Karpas-422 (cell line): ENCODE measurements around the gene IKZF3. TPM values are rescaled to one million over a fixed set of nuclear protein-coding genes. Genes with fewer than 3 reads are reported as not detected.

Experiments
- DNase-seq: peaks from one replicate; pipeline ENCODE4 v3.0.0-alpha.2; 2015
- H2AFZ ChIP-seq: fragments of 200-600 bp; sonication (generic); 2 replicates; pipeline ENCODE4 v1.6.1; 2014; ENCODE audit warnings: antibody characterized with exemption, low read length, mixed read lengths
- H3K27ac ChIP-seq: fragments of 200-600 bp; sonication (generic); 2 replicates; pipeline ENCODE4 v1.5.1; 2014; ENCODE audit warnings: mild to moderate bottlenecking, low read length, moderate library complexity
- H3K27me3 ChIP-seq: fragments of 200-600 bp; sonication (generic); 2 replicates; pipeline ENCODE4 v1.6.1; 2014; ENCODE audit warnings: low read length, mixed read lengths
- H3K36me3 ChIP-seq: fragments of 200-600 bp; sonication (generic); 2 replicates; pipeline ENCODE4 v1.6.1; 2014; ENCODE audit warnings: low read length, mixed read lengths; ENCODE audit not compliant: insufficient read depth
- H3K4me1 ChIP-seq: fragments of 200-600 bp; sonication (generic); 2 replicates; pipeline ENCODE4 v1.6.1; 2014; ENCODE audit warnings: mild to moderate bottlenecking, low read length, mixed read lengths
- H3K4me2 ChIP-seq: fragments of 200-600 bp; sonication (generic); 2 replicates; pipeline ENCODE4 v1.6.1; 2014; ENCODE audit warnings: low read length, low read depth, mild to moderate bottlenecking; ENCODE audit not compliant: poor library complexity, severe bottlenecking
- H3K4me3 ChIP-seq: fragments of 200-600 bp; sonication (generic); 2 replicates; pipeline ENCODE4 v1.5.1; 2014; ENCODE audit warnings: mild to moderate bottlenecking, antibody characterized with exemption, low read length, mixed read lengths
- H3K79me2 ChIP-seq: fragments of 200-600 bp; sonication (generic); 2 replicates; pipeline ENCODE4 v1.6.1; 2014; ENCODE audit warnings: mild to moderate bottlenecking, low read length, mixed read lengths
- H3K9ac ChIP-seq: fragments of 200-600 bp; sonication (generic); 2 replicates; pipeline ENCODE4 v1.6.0; 2014; ENCODE audit warnings: low read length
- H3K9me2 ChIP-seq: fragments of 200-600 bp; sonication (generic), shearing (Covaris generic); replicated peaks from 2 replicates; pipeline ENCODE4 v1.6.0; 2014; ENCODE audit warnings: mild to moderate bottlenecking, low read length, moderate library complexity; ENCODE audit not compliant: insufficient read depth
- H3K9me3 ChIP-seq: fragments of 300-700, 200-600 bp; sonication (generic); 2 replicates; pipeline ENCODE4 v1.6.1; 2014; ENCODE audit warnings: low read length, mixed read lengths
- H4K20me1 ChIP-seq: fragments of 200-600 bp; sonication (generic); 2 replicates; pipeline ENCODE4 v1.6.1; 2014; ENCODE audit warnings: mild to moderate bottlenecking, antibody characterized with exemption, low read length, low read depth; ENCODE audit not compliant: insufficient read depth
- total RNA-seq: library from RNA; depleted of rRNA; stranded (reverse); fragments of >200 nt; shearing (Covaris generic); gene quantifications from 2 replicates; pipeline ENCODE4 v1.2.3, GENCODE V29; 2014; ENCODE audit warnings: low replicate concordance

IKZF3 gene
- total RNA-seq, 1 experiment from 2014 or later: 137 TPM

DNA sequence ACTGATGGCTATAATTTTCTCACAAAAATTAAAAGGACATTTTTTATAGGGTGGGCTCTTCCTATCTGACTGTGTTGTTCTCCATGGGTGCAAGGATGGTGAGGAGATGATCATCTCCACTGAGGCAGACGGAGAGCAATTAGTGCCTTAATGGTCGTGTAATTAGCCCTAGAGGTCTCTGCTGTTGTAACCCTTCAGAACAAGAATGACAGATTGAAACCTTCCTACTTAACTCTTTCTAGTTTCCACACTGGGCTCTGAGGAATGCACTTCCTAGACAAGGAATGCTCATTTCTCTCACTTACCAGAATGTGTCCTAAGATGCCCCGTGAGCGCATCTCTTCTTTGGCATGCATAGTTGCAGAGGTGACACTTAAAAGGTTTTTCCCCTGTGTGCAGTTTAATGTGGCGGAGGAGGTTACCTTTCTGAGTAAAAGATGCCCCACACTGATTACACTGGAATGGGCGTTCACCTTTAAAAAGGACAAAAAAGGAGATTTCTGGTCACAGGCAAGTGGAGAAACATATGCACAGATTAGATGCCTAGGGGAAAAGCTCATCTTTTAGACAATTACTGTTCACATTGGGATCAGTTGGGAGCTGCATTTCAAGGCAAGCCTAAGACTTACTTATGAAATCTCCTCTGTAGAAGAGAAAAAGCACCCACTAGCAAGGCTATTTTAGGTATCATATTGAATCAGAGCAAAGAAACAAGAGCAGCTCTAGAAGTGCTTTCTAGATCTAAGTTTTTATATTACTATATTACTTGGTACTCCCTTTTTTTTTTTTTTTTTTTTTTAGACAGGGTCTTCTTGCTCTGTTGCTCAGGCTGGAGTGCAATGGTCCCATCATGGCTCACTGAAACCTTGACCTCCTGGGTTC lies 72.8 kb downstream of the IKZF3 start:
- DNase-seq: no peak
- Histone ChIP-seq H4K20me1 (no peaks in the 10 kb centered on the region), H3K27ac (peak overlapping the region; percentile 97), H3K27me3 (no peaks in the 10 kb centered on the region), H3K9me2 (no peaks in the 10 kb centered on the region), H3K9me3 (no peaks in the 10 kb centered on the region), H2AFZ (no peak overlapping the region), H3K4me3 (no peak overlapping the region), H3K4me2 (no peak overlapping the region), H3K79me2 (peaks cover 57% of the 10 kb centered on the region), H3K36me3 (peaks cover 54% of the 10 kb centered on the region), H3K9ac (no peak overlapping the region), H3K4me1 (peaks cover 69% of the 10 kb centered on the region)

DNA sequence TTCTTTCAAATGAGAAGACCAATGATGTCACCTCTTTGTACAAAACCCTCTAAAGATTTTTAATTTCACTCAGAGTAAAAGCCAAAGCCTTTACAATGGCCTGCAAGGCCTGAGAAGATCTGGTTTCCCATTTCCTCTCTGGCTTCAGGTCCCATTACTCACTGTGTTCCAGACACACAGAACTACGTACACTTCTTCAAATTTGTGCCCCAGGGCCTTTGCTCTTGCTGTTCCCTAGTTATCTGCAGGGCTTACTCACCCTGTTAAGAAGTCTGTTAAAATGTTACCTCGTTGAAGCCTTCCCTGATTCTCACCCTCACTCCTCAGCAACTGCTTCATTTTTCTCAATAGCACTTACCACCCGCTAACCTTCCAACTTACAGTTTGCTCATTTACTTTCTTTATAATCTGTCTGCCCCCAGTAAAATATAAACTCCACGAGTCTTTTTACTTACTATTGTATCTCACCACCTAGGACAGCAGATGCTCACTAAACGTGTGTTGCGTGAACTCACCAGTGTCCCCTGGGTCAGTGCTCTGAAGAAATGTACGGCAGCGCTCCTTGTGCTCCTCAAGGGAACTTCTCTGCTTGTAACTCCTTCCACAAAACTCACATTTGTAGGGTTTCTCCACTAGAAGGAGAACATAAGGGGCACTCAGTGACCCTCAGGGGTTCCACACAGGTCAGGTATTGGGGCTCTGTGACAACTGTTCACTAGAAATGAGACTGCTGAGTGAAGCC lies 76.2 kb downstream of the IKZF3 start:
- no peak overlapping the region for H3K4me3 ChIP-seq
- H4K20me1 ChIP-seq: no peaks in the 10 kb centered on the region
- no peak for DNase-seq
- no peak overlapping the region for H3K9ac ChIP-seq
- H2AFZ ChIP-seq: no peak overlapping the region
- H3K36me3 ChIP-seq: peaks cover 67% of the 10 kb centered on the region
- no peaks in the 10 kb centered on the region for H3K9me2 ChIP-seq
- H3K79me2 ChIP-seq: peaks cover 61% of the 10 kb centered on the region
- H3K27ac ChIP-seq: peak overlapping the region; percentile 69
- H3K27me3 ChIP-seq: no peaks in the 10 kb centered on the region
- no peak overlapping the region for H3K4me2 ChIP-seq
- no peaks in the 10 kb centered on the region for H3K9me3 ChIP-seq
- peaks cover 42% of the 10 kb centered on the region for H3K4me1 ChIP-seq

DNA sequence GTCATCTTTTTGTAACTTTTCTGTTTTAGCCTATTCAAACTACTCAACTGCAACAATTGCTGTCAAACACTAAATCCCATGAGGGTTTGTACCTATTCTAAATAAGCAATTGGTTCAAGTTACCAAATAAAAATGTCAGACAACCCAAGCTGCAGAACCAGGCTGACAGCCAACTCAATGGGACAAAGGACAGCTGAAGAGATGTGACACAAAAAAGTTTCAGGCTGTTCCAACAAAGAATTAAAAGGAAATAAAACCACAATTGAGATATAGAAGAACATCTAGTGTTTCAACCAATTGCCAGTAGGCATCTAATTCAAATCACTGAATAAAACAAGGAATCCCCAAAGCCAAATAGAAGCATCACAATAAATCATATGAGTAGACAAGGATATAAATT lies 77.1 kb downstream of the IKZF3 start:
- no peak overlapping the region for H3K4me2 ChIP-seq
- peaks cover 67% of the 10 kb centered on the region for H3K36me3 ChIP-seq
- no peaks in the 10 kb centered on the region for H4K20me1 ChIP-seq
- DNase-seq: peak; percentile 41
- no peak overlapping the region for H2AFZ ChIP-seq
- H3K4me1 ChIP-seq: peaks cover 37% of the 10 kb centered on the region
- H3K9me2 ChIP-seq: no peaks in the 10 kb centered on the region
- H3K79me2 ChIP-seq: peaks cover 60% of the 10 kb centered on the region
- peak overlapping the region; percentile 69 for H3K27ac ChIP-seq
- no peaks in the 10 kb centered on the region for H3K27me3 ChIP-seq
- H3K9me3 ChIP-seq: no peaks in the 10 kb centered on the region
- H3K4me3 ChIP-seq: no peak overlapping the region
- no peak overlapping the region for H3K9ac ChIP-seq

DNA sequence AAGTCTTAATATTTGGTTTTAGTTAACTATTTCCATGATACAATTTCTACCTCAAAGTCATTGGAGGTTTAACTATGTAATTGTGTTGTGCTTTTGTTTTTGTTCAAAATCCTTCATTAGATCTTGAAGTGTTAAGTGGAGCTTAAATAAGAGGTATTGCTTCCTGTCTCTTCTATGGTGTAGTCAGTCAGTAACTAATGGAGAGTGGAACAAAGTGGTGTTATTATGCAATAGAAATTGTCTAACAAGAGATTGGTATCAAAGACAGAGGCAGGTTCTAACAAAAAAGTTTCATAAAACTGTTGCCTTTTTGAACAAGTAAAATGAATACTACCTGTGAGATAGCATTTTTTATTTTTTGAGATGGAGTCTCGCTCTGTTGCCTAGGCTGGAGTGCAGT lies 81.1 kb downstream of the IKZF3 start:
- H3K36me3 ChIP-seq: peaks cover 60% of the 10 kb centered on the region
- H3K79me2 ChIP-seq: peaks cover 72% of the 10 kb centered on the region
- no peak for DNase-seq
- no peaks in the 10 kb centered on the region for H3K9me3 ChIP-seq
- H2AFZ ChIP-seq: no peak overlapping the region
- no peak overlapping the region for H3K4me2 ChIP-seq
- H3K27me3 ChIP-seq: no peaks in the 10 kb centered on the region
- no peak overlapping the region for H3K4me3 ChIP-seq
- H3K4me1 ChIP-seq: peaks cover 64% of the 10 kb centered on the region
- H4K20me1 ChIP-seq: no peaks in the 10 kb centered on the region
- no peaks in the 10 kb centered on the region for H3K9me2 ChIP-seq
- no peak overlapping the region for H3K9ac ChIP-seq
- peak overlapping the region; percentile 12 for H3K27ac ChIP-seq

DNA sequence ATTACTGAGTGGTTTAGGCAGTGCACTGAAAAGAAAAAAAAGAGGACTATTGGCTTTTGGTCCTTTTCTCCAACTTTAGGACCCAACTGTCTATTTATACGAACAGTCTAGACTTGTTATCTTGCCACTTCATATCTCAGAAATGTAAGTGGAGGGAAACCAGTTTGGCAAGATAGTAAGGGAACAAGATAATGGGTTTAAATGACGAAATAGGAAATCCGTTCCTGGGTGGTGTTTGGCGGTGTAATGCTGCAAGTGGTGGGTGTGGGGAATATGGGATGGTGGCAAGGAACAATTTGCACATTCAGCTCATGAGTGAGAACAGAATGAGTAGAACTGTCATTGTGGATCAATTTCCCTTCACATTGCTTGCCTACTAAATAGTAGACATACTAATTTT lies 81.6 kb downstream of the IKZF3 start:
- peaks cover 55% of the 10 kb centered on the region for H3K36me3 ChIP-seq

DNA sequence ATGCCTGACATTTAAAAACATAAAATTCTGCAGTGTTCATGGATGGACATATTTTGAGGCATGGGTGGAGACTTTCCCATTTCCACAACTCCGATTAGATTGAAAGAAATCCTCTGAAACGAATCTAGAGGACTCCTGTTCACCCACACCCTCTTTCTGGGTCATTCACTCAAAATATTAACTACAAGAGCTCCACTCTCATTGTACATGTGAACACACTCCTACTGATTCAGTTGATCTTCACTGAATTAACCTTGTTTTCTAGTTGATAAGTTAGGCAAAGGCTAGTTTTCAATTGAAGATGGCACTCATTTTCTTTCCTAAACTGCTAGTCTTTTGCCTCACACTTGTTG lies 82.3 kb downstream of the IKZF3 start:
- no peak overlapping the region for H3K4me2 ChIP-seq
- H2AFZ ChIP-seq: no peak overlapping the region
- peaks cover 71% of the 10 kb centered on the region for H3K79me2 ChIP-seq

More for the DNA sequence above, 81.6 kb downstream of the IKZF3 start:
- Histone ChIP-seq H3K9me2 (no peaks in the 10 kb centered on the region), H3K27ac (peak overlapping the region; percentile 96; the same call in 1 of the 2 replicates), H3K79me2 (peaks cover 70% of the 10 kb centered on the region), H2AFZ (no peak overlapping the region), H3K27me3 (no peaks in the 10 kb centered on the region), H3K4me2 (no peak overlapping the region), H3K9me3 (no peaks in the 10 kb centered on the region), H4K20me1 (no peaks in the 10 kb centered on the region), H3K4me1 (peaks cover 64% of the 10 kb centered on the region), H3K4me3 (no peak overlapping the region), H3K9ac (no peak overlapping the region)
- no peak for DNase-seq

DNA sequence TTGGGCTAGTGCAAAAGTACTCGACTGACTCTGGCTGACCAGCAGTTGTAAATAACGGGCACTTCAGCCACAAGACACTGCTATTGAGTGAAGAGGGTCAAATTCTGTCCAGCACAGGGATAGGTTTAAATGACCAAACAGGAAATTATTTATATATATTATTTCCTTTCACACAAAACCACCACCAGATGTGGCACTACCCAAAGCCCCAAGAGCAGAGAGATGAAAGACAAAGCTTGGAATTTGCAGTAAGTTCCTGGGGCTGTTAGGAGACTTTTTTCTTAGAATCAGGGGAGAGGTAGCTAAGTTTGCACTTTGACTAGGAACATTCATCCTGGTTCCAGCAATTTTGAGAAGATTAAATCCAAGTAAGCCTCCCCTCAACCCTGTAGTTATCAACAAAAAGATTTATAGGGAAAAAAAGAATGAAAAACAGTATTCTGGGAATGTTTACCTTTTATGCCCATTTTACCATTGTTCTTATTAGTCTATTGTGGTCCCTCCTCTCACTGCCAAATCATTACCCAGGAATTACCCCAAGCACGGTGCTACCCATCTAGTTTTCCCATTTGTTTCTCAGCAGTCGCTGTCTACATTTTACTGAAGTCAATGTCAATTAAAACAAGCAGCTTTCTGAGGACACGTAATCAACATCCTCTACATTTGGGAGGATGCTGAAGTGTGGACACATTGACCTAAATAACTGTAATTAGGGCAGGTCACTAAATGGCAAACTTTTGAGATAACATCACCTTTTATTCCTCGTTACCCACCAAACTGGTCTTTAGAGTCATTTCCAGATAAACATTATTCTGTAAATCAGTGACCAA lies 82.9 kb downstream of the IKZF3 start:
- Histone ChIP-seq H3K36me3 (peaks cover 57% of the 10 kb centered on the region), H3K4me1 (peaks cover 67% of the 10 kb centered on the region), H4K20me1 (no peaks in the 10 kb centered on the region), H3K9ac (no peak overlapping the region), H3K79me2 (peaks cover 73% of the 10 kb centered on the region), H3K27ac (peak overlapping the region; percentile 96), H3K9me3 (no peaks in the 10 kb centered on the region), H3K9me2 (no peaks in the 10 kb centered on the region), H2AFZ (no peak overlapping the region), H3K27me3 (no peaks in the 10 kb centered on the region), H3K4me3 (no peak overlapping the region), H3K4me2 (no peak overlapping the region)
- DNase-seq: peak; percentile 39

More for the DNA sequence above, 82.3 kb downstream of the IKZF3 start:
- no peaks in the 10 kb centered on the region for H3K9me3 ChIP-seq
- H3K27me3 ChIP-seq: no peaks in the 10 kb centered on the region
- DNase-seq: peak; percentile 39
- H3K9ac ChIP-seq: no peak overlapping the region
- no peaks in the 10 kb centered on the region for H3K9me2 ChIP-seq
- no peak overlapping the region for H3K4me3 ChIP-seq
- peak overlapping the region; percentile 96 for H3K27ac ChIP-seq
- peaks cover 57% of the 10 kb centered on the region for H3K36me3 ChIP-seq
- H4K20me1 ChIP-seq: no peaks in the 10 kb centered on the region
- peaks cover 64% of the 10 kb centered on the region for H3K4me1 ChIP-seq
